K562 (cell line): ENCODE results near the gene MAP1LC3B. TPM values are rescaled to one million over a fixed set of nuclear protein-coding genes. Genes with fewer than 3 reads are reported as not detected.

ENCODE experiments used
- C11orf30 ChIP-seq: fragments of 450-650 bp; IDR thresholded peaks from 2 replicates; pipeline ENCODE4 v1.6.1; 2016; ENCODE audit warnings: low read depth, mild to moderate bottlenecking
- CCNT2 ChIP-seq: IDR thresholded peaks from 2 replicates; pipeline ENCODE4 v1.6.1; 2011; ENCODE audit warnings: borderline replicate concordance, low read depth, mild to moderate bottlenecking, moderate library complexity, mixed read lengths, low read length; ENCODE audit not compliant: insufficient read length; ENCODE audit errors: extremely low read depth
- CSDE1 ChIP-seq, 2 experiments: fragments of 450-650 bp; IDR thresholded peaks; 2 replicates each; pipeline ENCODE4 v1.6.1; 2016; ENCODE audit warnings: mild to moderate bottlenecking in 1 of 2
- CXXC5 ChIP-seq: fragments of 250-450 bp; sonication (Bioruptor Pico); IDR thresholded peaks from 2 replicates; pipeline ENCODE4 v1.8.0; 2022; ENCODE audit warnings: inconsistent platforms, mild to moderate bottlenecking, moderate library complexity
- DMBX1 ChIP-seq: fragments of 250-450 bp; sonication (Bioruptor Pico); IDR thresholded peaks from 2 replicates; pipeline ENCODE4 v1.8.0; 2022; ENCODE audit warnings: inconsistent platforms, mild to moderate bottlenecking, moderate library complexity, borderline replicate concordance
- L3MBTL2 ChIP-seq: fragments of 450-650 bp; IDR thresholded peaks from 2 replicates; pipeline ENCODE4 v1.6.1; 2016; ENCODE audit warnings: mild to moderate bottlenecking, moderate library complexity
- MAFF ChIP-seq: IDR thresholded peaks from 2 replicates; pipeline ENCODE4 v1.6.1; 2012; ENCODE audit warnings: low read length, improper control_type of control experiment
- POLR3G ChIP-seq: IDR thresholded peaks from 2 replicates; pipeline ENCODE4 v1.6.1; 2011; ENCODE audit not compliant: insufficient read length, insufficient replicate concordance; ENCODE audit errors: extremely low read depth
- RB1 ChIP-seq: fragments of 450-650 bp; IDR thresholded peaks from 2 replicates; pipeline ENCODE4 v1.6.1; 2017; ENCODE audit warnings: low read depth, mild to moderate bottlenecking
- RBM14 ChIP-seq: fragments of 200-400 bp; formaldehyde crosslinking; IDR thresholded peaks from 2 replicates; pipeline ENCODE4 v1.6.1; 2018; ENCODE audit warnings: low read depth, mild to moderate bottlenecking, low read length, moderate library complexity, borderline replicate concordance; ENCODE audit not compliant: insufficient read depth
- ZNF121 ChIP-seq: sonication (generic); formaldehyde crosslinking; conservative IDR thresholded peaks from 2 replicates; pipeline ENCODE4 v1.8.0; 2022; ENCODE audit warnings: missing genetic modification reagents
- ZNF316 ChIP-seq: fragments of 450-650 bp; IDR thresholded peaks from 2 replicates; pipeline ENCODE4 v1.6.1; 2016
- ZNF76 ChIP-seq: fragments of 250-450 bp; sonication (Bioruptor Pico); IDR thresholded peaks from 2 replicates; pipeline ENCODE4 v1.4.0; 2020; ENCODE audit warnings: mild to moderate bottlenecking, moderate library complexity, borderline replicate concordance
- polyA plus RNA-seq, 8 experiments: library from polyadenylated mRNA; depleted of rRNA in 4 of 8; stranded (reverse) in 5 of 8; unstranded in 3 of 8; fragments of >200 nt; fragmentation: Nextera tagmentation in 2 of 8; fragmentation: Illumina TruSeq in 1 of 8; extraction: Ambion mirVana in 2 of 8; extraction: Trizol in 1 of 8; gene quantifications; 2 replicates each; pipeline versions ENCODE4 v1.2.1 to v1.2.3, GENCODE V29; 2011 to 2014; ENCODE audit warnings: inconsistent platforms in 1 of 8, missing spikeins in 1 of 8
- total RNA-seq, 7 experiments: library from RNA; depleted of rRNA in 6 of 7; stranded (reverse); fragments of >200 nt in 6 of 7; fragmentation: Illumina TruSeq in 2 of 7; extraction: Trizol in 2 of 7; gene quantifications; 2 replicates each; pipeline versions ENCODE4 v1.2.1 to v1.2.3, GENCODE V29; 2011 to 2021; ENCODE audit warnings: low replicate concordance in 1 of 7
- TF ChIP-seq, protein P1 (sequence below), 2 experiments: IDR thresholded peaks in 1 of 2; conservative IDR thresholded peaks in 1 of 2; 2 replicates each; pipeline ENCODE4 v1.6.1; 2016; ENCODE audit warnings: low read depth in 2 of 2, mild to moderate bottlenecking in 1 of 2, missing compliant biosample characterization in 1 of 2, missing genetic modification characterization in 1 of 2, moderate library complexity in 1 of 2
- TF ChIP-seq, protein P2 (sequence below): fragments of 250-450 bp; sonication (Bioruptor Pico); IDR thresholded peaks from 2 replicates; pipeline ENCODE4 v1.6.1; 2021; ENCODE audit warnings: mild to moderate bottlenecking
- TF ChIP-seq, protein P3 (sequence below): fragments of 450-650 bp; IDR thresholded peaks from 2 replicates; pipeline ENCODE4 v1.6.1; 2016

The MAP1LC3B gene
- total and polyA plus RNA-seq, 9 of the 15 experiments (the other 6 are each of a cell fraction or from before 2014, with no cell fraction given) = 16.0 to 81.5 (median 36.7) TPM

DNA sequence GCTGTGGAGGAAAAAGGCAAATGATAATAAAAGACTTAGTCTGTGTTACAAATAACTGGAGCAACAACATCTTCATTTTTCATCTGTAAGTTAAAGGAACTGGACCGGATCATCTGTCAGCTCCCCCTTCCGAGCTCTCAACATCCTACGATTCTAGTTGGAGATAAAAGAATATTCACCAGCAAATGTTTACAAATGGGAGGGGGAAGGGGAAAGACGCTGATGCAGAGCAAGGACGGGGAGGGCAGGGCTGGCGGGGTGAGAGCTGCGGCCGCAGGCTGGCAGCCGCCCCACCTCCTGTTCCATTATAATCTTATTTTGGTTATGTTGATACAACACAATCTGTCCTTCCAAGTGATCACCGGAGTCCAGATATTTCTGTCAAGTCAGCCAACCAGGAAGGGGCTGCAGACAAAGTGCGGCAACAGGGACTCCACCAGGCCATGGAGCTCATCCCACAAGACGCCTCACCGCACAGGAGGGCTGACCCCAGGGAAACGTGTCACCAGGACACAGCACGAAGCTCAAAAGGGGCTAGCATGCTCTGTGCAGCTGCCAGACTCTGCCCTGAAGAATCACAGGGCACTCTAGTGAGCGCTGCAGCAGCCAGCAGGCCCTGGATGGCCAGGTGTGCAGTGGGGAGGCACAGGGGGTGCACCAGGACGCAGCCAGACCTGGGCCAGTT is 28.2 kb upstream of the MAP1LC3B start (continued):
- TF ChIP-seq RBM14 = no peak
- TF ChIP-seq ZNF121 (CRISPR knock-in tag) = no peak
- no peak for TF ChIP-seq ZNF76
- TF ChIP-seq C11orf30 = peak; percentile 22; the same call in 1 of the 2 replicates
- TF ChIP-seq POLR3G = no peak
- TF ChIP-seq L3MBTL2 = no peak
- no peak for TF ChIP-seq DMBX1 (CRISPR knock-in tag)
- peak; percentile 14 for TF ChIP-seq CCNT2
- TF ChIP-seq, protein P1, sequence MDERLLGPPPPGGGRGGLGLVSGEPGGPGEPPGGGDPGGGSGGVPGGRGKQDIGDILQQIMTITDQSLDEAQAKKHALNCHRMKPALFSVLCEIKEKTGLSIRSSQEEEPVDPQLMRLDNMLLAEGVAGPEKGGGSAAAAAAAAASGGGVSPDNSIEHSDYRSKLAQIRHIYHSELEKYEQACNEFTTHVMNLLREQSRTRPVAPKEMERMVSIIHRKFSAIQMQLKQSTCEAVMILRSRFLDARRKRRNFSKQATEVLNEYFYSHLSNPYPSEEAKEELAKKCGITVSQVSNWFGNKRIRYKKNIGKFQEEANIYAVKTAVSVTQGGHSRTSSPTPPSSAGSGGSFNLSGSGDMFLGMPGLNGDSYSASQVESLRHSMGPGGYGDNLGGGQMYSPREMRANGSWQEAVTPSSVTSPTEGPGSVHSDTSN (CRISPR knock-in tag; IDR thresholded peaks at IDR 0.05; ENCODE audit: low read depth) = no peak
- TF ChIP-seq, protein P1 (tag; conservative IDR thresholded peaks at IDR 0.05; ENCODE audit: low read depth) = peak; percentile 61
- peak; percentile 29; the same call in 1 of the 2 replicates for TF ChIP-seq CXXC5
- peak; percentile 38; the same call in 1 of the 2 replicates for TF ChIP-seq ZNF316
- no peak for TF ChIP-seq MAFF
- TF ChIP-seq, protein P2, sequence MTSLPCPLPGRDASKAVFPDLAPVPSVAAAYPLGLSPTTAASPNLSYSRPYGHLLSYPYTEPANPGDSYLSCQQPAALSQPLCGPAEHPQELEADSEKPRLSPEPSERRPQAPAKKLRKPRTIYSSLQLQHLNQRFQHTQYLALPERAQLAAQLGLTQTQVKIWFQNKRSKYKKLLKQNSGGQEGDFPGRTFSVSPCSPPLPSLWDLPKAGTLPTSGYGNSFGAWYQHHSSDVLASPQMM (CRISPR knock-in tag) = no peak
- TF ChIP-seq CSDE1 (IDR thresholded peaks at IDR 0.05) = no peak
- TF ChIP-seq RB1 = 0 out of 2 replicates have a peak, but pooled peaks have one; percentile 12
- TF ChIP-seq, protein P3, sequence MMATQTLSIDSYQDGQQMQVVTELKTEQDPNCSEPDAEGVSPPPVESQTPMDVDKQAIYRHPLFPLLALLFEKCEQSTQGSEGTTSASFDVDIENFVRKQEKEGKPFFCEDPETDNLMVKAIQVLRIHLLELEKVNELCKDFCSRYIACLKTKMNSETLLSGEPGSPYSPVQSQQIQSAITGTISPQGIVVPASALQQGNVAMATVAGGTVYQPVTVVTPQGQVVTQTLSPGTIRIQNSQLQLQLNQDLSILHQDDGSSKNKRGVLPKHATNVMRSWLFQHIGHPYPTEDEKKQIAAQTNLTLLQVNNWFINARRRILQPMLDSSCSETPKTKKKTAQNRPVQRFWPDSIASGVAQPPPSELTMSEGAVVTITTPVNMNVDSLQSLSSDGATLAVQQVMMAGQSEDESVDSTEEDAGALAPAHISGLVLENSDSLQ = peak; percentile 60
- TF ChIP-seq, all 486 proteins: peak for 11
